Subcutaneous adipose tissue (tissue), 4 donors: ENCODE data around the gene AGRN. TPM values are rescaled to one million over a fixed set of nuclear protein-coding genes. Genes with fewer than 3 reads are reported as not detected.

Experiments used
- total RNA-seq, 4 donors: library from RNA; depleted of rRNA; stranded (reverse); fragments of >200 nt; gene quantifications; one replicate each; pipeline ENCODE4 v1.1.0, GENCODE V29; 2016
- TF ChIP-seq, protein P1 (sequence below): fragments of 450-650 bp; IDR thresholded peaks from one replicate; pipeline ENCODE4 v1.5.1; 2016; ENCODE audit warnings: low read depth, mild to moderate bottlenecking, control low read depth, antibody characterized with exemption, moderate library complexity

AGRN gene
- total RNA-seq, 4 donors from 2014 or later = 3.8 to 13.2 (median 10.5) TPM

DNA sequence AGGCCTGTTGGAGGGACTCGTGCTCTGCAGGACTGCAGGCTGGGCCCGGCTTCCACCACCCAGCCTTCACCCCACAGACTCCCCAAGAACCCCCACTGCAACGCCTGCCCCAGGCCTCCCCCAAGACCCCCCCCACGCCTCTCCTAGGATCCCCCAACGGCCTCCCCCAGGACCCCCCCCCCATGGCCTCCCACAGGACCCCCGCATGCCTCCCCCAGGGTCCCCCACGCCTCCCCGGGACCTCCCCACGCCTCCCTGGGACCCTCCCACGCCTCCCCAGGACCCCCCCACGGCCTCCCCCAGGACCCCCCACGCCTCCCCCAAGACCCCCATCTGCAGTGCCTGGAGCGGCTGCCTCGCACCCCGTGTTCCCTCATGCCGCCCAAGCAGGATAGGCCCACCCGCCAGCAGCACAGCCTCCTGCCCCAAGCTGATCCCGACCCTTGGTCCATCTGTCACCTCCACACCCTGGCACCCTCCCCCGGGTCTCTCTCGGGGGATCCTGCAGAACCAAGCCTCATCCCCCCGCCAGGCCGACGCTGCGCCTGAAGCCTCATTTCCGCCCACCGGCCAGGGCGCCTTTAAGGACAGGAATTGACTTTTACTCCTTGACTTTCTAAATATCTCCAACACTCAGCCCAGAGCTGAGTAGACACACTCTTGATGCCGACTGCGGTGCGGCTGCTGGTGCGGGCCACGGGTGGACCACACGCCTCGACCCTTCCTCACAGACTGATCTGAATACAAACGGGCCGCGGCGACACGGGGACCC lies 68.3 kb downstream of the AGRN start:
- TF ChIP-seq, protein P1, sequence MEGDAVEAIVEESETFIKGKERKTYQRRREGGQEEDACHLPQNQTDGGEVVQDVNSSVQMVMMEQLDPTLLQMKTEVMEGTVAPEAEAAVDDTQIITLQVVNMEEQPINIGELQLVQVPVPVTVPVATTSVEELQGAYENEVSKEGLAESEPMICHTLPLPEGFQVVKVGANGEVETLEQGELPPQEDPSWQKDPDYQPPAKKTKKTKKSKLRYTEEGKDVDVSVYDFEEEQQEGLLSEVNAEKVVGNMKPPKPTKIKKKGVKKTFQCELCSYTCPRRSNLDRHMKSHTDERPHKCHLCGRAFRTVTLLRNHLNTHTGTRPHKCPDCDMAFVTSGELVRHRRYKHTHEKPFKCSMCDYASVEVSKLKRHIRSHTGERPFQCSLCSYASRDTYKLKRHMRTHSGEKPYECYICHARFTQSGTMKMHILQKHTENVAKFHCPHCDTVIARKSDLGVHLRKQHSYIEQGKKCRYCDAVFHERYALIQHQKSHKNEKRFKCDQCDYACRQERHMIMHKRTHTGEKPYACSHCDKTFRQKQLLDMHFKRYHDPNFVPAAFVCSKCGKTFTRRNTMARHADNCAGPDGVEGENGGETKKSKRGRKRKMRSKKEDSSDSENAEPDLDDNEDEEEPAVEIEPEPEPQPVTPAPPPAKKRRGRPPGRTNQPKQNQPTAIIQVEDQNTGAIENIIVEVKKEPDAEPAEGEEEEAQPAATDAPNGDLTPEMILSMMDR = no peak

DNA sequence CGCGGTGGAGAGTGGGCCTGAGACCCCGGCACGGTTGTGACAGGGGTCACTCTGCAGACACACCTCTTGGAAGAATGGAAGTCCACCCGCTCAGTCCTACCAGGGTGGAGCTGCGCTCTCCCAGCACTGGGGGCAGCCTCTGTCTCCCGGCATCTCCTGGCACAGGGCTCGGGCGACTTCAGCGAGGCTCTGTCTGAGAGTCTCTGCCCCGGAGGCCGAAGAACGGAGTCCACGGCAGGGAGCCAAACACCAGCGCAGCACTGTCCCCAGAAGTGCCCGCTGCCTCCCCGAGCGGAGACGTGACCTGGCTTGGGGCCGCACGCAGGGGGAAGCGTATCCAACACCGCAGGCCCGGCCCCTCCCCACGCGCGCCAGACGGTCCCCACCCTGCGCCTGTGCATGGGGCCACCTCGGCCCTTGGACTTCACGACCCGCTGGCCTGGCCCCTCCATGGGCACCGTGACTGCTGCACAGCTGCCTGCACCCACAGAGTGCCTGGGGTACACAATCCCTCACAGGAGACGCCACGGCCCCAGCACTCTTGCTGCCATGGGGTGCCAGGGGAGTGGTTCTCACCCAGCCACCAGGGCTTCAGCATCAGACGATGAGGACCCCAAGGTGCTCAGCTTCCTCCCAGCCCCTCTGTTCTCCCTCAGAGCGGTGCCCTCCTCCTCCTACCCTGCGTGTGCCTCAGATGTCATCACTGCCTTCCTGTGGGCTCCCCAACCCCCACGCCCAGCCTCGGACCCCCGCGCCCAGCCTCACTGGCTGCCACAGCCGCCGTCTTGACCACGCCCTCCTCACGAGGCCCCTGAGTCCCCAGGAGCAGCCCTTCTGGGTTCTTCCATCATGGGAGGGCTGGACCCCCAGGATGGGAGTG lies 69.1 kb downstream of the AGRN start:
- TF ChIP-seq, protein P1 = no peak

DNA sequence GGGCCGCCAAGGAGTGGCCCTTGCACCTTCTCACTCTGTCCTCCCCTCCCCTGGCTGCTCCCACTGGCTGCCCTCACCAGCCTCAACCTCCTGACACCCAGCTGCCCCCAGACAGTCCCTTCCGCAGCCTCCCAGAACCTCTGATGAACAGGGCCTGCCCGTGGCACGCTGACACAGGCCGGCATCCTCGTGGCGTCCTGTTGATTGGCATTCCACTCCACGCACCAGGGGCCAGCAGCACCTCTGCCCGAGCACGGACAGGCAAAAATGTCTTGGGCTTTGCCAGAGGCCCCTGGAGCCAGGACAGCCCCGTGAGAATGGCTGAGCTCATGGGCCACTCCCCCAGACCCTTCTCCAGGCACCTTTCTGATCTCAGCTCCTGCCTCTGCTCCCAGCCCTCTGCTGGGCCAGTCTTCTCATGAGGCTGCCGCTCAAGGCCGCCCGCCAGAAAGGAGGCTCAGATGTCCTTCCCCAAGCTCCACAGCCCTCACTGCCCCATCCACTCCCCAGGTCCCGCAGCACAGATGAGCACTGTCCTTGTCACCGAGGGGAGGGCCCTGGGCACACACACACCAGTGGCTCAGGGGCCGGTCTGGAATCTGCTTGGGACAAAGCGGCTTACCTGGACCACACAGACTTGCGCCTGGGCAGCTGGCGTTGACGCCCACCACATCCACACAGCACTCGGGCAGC lies 70.0 kb downstream of the AGRN start:
- TF ChIP-seq, protein P1 = no peak

DNA sequence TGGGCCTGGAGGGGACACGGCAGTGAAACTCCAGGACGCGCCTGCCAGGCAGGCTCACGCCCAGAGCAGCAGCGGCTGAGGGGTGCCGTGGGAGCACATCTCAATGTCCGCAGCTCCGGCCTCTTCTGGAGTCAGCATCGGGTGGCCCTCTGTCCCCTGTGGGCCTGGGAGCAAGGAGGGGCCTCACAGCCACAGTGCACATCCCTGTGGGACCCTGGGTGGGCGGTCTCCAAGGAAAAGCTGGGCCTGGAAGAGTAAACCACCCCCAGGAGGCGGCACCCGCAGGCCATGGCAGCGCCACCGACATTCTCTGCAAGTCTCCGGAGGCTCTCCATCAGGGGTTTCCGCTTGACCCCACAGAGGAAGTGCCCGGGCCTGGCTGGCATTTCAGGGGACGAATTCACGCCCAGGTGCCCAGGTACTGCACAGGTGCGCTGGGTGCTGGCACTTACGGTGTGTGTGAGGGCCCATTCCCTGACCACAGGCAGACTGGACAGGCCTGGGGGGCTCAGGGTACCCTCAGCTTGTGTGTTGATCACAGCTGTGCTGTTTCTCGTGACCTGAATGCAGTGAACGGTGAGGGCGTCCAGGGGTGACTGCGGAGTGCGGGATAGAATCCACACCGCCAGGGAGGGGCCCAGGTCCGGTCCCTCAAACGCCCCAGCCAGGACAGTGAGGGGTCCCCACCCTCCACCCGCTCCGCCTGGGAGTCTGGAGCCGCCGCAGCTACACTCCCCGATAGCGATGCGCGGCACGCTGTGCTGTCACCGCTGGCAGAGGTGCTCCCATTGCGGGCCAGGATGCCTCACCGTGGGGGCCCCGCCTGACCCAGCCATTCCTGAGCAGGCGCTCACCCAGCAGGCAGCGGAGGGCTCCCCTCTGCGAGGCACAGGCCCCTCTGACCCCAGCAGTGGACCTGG lies 70.8 kb downstream of the AGRN start:
- TF ChIP-seq, protein P1 = no peak

DNA sequence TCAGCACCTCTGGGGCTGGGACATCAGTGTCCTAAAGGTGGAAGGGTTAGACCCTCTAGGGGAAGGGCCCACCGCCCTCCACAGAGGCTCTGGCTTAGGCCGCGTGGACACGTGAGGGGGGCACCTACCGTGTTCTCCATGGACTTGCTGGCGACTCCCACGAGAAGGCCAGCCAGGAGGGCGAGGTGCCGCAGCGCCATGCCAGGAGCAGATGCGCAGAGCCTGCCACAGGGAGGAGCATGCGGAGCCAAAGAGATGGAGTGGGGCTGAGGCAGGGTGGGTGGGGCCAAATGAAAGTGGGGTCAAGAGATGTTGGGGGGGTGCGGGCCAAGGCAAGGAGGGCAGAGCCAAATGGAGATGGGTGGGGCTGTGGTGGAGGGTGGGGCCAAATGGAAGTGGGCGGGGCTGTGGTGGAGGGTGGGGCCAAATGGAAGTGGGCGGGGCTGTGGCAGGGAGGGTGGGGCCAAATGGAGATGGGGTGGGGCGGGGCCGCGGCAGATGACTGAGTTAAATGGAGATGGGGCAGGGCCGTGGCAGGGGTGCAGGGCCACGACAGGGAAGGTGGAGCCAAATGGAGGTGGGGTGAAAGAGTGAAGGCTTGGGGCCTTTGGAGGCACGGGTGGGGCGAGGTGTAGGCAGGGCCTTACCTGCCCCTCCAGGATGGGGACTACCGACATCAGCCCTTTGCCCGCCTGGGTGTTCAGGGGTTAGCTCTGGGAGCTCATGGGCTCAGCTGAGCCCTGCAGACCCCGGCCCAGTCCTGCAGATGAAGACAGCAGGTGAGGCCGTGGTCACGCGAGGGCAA lies 71.6 kb downstream of the AGRN start:
- TF ChIP-seq, protein P1 = no peak
